Stomach (tissue), 4 donors: ENCODE data around the gene PALM.

ENCODE experiments used
- CTCF ChIP-seq, 7 experiments: fragments of 450-650 bp in 4 of 7; fragments of 200-600 bp in 3 of 7; sonication (generic) in 3 of 7; IDR thresholded peaks; one replicate each; pipeline ENCODE4 v1.5.1; 2016 to 2019; ENCODE audit warnings: antibody characterized with exemption in 7 of 7, control low read depth in 2 of 7, mild to moderate bottlenecking in 1 of 7
- EP300 ChIP-seq: sonication (generic); formaldehyde crosslinking; IDR thresholded peaks from one replicate; pipeline ENCODE4 v1.6.1; 2017; ENCODE audit warnings: antibody characterized with exemption
- POLR2A ChIP-seq, 4 donors: fragments of 450-650 bp; IDR thresholded peaks; one replicate each; pipeline ENCODE4 v1.6.1; 2016; ENCODE audit warnings: antibody characterized with exemption in 4 of 4, control low read depth in 2 of 4, mild to moderate bottlenecking in 1 of 4, moderate library complexity in 1 of 4
- POLR2AphosphoS5 ChIP-seq, 3 donors: sonication (generic); formaldehyde crosslinking; IDR thresholded peaks; one replicate each; pipeline ENCODE4 v1.6.1; 2016; ENCODE audit warnings: antibody characterized with exemption in 3 of 3

DNA sequence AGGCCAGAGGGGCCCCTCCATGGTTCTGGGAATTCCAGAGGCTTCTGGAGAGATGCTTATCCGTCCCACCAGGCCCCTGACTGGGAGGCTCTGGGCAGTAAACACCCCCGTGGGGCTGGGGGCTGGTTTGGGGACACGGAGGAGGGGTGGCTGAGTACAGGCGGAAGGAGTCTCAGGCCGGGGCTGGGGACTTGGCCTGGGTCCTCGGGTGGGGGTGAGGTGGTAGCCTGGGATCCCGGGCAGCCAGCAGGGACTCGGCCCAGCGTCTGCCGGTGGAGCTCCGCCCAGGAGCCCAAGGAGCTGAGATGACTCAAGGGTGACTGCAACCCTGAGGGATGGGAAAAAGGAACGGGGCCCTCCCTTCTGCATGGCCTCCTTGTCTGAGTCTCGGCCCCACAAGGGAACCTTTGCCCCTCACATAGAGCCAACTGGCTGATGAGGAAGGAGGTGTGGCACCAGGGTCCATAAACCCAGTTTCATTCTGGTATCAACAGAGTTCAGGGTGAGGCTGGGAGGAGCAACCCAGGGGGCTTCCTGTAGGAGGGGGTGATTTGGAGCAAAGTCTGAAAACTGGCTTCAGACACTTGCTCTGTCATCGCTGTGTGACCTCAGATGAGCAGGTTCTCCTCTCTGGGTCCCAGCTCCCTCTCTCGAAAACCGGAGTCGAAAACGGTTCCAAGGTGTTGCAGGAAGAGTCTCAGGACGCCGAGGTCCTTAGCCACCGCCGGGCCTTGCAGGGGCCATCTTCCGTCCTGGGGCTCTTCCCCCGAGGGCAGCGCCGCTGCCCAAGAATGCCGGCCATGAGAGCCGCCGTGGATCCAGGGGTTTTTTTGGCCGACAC is 43.0 kb downstream of the PALM start:
- TF ChIP-seq CTCF (IDR thresholded peaks at IDR 0.05) = no peak
- TF ChIP-seq POLR2AphosphoS5 (IDR thresholded peaks at IDR 0.05) = peak in 1 of 3 donors; percentile 38
- TF ChIP-seq POLR2A (IDR thresholded peaks at IDR 0.05) = no peak
- no peak for TF ChIP-seq EP300
